HG03439 (cell line): ENCODE data around the gene ITM2C.

Source experiments
- ATAC-seq: cut with Tn5 transposase; IDR thresholded peaks from one replicate; pipeline ENCODE4 v1.9.1; 2021; ENCODE audit warnings: mild to moderate bottlenecking, moderate library complexity; ENCODE audit not compliant: unreplicated experiment

ITM2C gene

GRCh38 chr2:230889911-230890601 lies 25.3 kb downstream of the ITM2C start:
- ATAC-seq: no peak

- no peak for ATAC-seq
Measured at GRCh38 chr2:230890646-230891045, 25.9 kb downstream of the ITM2C start.

- ATAC-seq: no peak
Measured at GRCh38 chr2:230891064-230891463, 26.3 kb downstream of the ITM2C start.

- ATAC-seq: no peak
Measured at GRCh38 chr2:230891509-230891908, 26.8 kb downstream of the ITM2C start.

GRCh38 chr2:230893338-230893737 lies 28.6 kb downstream of the ITM2C start:
- peak; percentile 52 for ATAC-seq

GRCh38 chr2:230893841-230894781 lies 29.4 kb downstream of the ITM2C start:
- no peak for ATAC-seq

GRCh38 chr2:230895536-230896345 lies 31.0 kb downstream of the ITM2C start:
- ATAC-seq: no peak

- ATAC-seq: no peak
Measured at GRCh38 chr2:230896346-230897115, 31.8 kb downstream of the ITM2C start.

- no peak for ATAC-seq
Measured at GRCh38 chr2:230898016-230898712, 33.4 kb downstream of the ITM2C start.

GRCh38 chr2:230898713-230899091 lies 34.0 kb downstream of the ITM2C start:
- no peak for ATAC-seq

GRCh38 chr2:230899287-230899686 lies 34.5 kb downstream of the ITM2C start:
- ATAC-seq: no peak

GRCh38 chr2:230899786-230900185 lies 35.0 kb downstream of the ITM2C start:
- ATAC-seq: no peak

- ATAC-seq: no peak
Measured at GRCh38 chr2:230900336-230900995, 35.7 kb downstream of the ITM2C start.

GRCh38 chr2:230901006-230901405 lies 36.3 kb downstream of the ITM2C start:
- ATAC-seq: no peak

GRCh38 chr2:230902180-230902899 lies 37.6 kb downstream of the ITM2C start:
- ATAC-seq: no peak

- ATAC-seq: no peak
Measured at GRCh38 chr2:230903231-230904150, 38.7 kb downstream of the ITM2C start.

GRCh38 chr2:230904856-230905447 lies 40.2 kb downstream of the ITM2C start:
- no peak for ATAC-seq
